NOMO-1 treated with DMSO at 0.1 percent for 48 hours (cell line): ENCODE data around the gene WASL.
"Not testable (repeated sequence)": the region's sequence is repeated elsewhere in the genome, so short reads cannot be mapped to it uniquely, and the experiment has no call there.

Experiments used
- DNase-seq: peaks from one replicate; lab custom pipeline; 2025; ENCODE audit not compliant: unreplicated experiment; lab: John Stamatoyannopoulos, UW

WASL gene

DNA sequence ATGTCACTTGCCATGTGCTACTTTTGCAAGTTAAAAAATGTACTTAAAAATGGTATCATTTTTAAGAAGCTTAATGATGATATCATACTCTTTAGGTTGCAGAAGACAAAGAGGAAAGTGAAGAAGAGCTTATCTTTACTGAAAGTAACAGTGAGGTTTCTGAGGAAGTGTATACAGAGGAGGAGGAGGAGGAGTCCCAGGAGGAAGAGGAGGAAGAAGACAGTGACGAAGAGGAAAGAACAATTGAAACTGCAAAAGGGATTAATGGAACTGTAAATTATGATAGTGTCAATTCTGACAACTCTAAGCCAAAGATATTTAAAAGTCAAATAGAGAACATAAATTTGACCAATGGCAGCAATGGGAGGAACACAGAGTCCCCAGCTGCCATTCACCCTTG is 87.0 kb downstream of the WASL start:
- no peak for DNase-seq

GRCh38 chr7:123660514-123661354 is 88.1 kb downstream of the WASL start:
- DNase-seq: no peak

DNA sequence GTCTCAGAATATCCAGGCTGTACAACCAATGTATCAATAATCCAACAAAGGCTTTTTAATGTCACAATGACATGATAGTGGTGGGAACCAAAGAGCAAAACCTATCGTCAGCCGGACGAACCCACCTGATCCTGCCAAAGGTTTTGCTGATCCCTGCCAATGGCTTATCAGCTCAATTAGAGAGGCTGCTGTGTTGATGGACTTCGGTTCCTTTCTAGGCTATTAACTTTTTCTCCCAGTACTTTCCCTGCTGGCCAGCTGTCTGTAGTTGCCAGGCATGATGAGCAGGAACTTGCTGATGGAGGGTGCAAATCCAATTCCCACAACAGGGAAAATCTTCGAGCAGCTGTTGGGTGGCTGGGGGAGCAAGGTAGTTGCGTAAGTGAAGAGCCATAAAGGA is 90.8 kb downstream of the WASL start:
- DNase-seq: no peak

- DNase-seq: no peak
Observed at GRCh38 chr7:123657304-123657685, 91.5 kb downstream of the WASL start.

DNA sequence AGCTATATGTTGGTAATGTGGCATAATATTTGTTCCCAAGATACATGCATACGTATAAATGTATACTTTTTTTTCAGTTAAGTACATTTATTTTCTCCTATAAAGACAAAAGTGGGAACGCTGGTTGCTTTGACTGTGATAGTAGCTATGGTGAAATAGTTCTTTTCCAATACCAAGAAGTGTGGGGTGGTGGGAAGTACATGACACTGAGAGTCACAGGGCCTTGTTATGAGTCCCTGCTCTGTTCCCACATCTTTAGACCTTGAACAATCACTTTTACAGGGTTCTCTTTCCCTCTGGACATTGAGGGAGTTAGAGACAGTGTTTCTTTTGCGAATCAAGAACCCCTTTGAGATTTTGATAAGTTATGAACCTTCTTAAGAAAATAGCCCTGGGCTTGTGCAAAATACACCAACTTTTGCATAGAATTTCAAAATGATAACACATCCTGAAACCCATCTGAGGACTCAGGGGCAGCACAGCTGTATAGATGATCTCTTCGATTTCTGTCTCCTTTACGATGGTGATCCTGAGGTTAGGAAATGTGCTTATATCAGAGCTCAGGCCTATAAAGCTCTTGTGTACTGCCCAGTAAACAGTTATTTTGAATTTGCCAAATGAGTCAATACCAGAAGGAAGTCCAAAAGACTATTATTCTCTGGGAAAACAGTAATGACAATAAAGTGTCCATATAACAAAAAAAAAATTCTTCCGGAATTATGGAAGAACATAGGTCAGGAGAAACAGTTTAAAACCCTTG is 92.1 kb downstream of the WASL start:
- no peak for DNase-seq

DNA sequence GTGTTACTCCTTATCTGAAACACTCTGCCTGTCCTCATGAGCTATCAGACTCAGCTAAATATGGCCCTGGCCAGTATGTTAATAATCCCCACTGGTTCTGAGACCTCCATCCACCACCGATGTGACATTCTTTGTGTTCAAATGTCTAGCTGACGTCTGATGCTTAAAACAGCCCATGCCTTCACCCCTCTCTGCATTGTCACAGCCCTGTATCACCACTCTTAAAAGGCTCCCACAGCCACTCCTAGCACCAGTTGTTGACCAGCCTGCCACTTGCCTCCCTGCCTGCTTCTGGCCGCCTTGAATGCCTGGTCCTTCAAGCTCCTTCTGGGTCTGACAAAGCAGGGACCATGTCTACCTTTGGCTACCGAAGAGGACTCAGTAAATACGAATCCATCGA is 93.2 kb downstream of the WASL start, which contains the start of gene LMOD2:
Gene LMOD2 (plus strand): TSS at position 253 of the 400 bp plus-strand sequence. CDS start 98 bp downstream, at position 351.
- DNase-seq: no peak

DNA sequence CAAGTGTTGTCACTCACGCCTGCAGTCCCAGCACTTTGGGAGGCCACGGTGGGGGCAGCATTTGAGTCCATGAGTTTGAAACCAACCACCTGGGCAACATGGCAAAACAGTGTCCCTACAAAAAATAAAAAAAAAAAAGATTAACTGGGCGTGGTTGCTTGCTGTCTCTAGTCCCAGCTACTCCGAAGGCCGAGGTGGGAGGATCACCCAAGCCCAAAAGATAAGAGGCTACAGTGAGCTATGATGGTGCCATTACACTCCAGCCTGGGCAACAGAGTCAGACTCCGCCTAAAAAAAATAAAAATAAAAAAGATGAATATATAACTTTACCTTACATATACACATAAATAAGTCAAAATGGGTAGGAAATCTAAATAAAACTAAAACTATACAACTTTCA is 95.6 kb downstream of the WASL start:
- no peak for DNase-seq

DNA sequence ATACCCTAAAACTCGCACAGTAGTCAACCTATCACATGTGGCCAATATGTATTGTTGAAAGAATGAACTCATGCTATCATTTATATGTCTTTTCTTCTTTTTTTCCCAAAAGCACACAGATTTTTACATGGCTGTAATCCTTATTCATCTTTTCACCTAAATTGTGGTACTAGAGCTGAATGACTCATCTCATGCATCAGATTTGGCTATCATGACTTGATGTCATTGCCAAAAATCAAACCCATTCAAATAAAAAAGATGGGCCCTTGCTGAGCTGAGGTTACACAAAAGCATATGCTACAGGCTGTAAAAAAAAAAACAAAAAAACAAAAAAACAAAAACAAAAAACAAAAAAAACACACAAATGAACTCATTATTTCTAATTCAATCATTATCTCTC is 96.4 kb downstream of the WASL start:
- no peak for DNase-seq

DNA sequence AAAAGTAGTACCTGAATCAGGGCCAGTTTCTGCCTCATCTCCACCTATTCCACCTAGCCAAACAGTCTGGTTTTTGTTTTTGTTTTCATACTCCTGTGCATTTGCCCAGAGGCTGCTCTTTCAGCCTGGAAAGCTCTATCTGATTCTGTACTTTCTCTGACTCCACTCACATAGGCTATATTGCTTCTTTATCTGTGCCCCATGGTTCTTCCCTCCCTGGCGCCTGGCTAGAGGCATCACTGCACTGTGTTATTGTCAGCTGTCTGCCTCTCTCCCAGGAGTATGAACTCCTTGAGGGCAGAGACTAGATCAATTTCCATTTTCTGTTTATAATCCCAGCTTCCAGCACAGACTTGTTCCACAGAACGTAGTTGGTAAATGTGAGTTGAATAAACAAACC is 98.2 kb downstream of the WASL start:
- DNase-seq: no peak

DNA sequence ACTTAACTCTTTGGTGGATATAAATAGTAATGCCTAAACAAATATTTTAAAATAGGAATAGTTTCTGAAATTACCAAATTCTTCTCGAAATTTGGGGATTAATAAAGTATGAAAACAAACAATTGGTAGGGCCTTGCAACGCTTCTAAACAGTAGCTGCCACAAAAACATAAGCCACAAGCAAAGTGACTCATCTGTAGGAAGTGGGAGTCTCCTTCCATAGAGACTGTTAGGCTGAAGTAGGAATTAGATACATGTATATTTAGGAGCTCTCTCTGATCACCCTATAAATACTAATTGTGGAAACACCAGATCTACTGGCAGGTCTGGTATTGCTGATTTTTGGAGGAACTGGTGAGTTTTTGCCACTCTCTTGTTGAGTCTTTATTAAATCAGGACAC is 98.8 kb downstream of the WASL start:
- DNase-seq: no peak

DNA sequence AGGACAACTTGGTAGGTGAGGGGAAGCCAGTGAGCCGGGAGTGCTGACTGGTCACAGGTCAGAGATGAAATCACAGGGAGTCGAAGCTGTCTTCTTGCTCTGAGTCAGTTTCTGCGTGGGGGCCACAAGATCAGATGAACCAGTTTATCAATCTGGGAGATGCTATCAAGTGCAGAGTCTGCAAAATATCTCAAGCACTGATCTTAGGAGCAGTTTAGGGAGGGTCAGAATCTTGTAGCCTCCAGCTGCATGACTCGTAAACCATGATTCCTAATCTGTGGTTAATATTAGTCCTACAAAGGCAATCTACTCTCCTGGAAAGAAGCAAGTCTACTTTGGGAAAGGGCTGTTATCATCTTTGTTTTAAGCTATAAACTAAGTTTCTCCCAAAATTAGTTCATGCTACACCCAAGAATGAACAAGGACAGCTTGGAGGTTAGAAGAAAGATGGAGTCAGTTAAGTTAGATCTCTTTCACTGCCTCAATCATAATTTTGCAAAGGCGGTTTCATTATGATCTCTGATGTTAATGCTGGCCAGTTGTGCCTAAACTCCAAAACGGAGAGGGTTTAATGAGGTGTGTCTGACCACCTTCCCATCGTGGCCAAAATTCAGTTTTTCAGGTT is 101.6 kb downstream of the WASL start:
- no peak for DNase-seq

GRCh38 chr7:123645516-123645915 is 103.3 kb downstream of the WASL start:
- DNase-seq: no peak

- peak; percentile 10 for DNase-seq
Observed at GRCh38 chr7:123643495-123644441, 105.0 kb downstream of the WASL start.

GRCh38 chr7:123641901-123642300 is 106.9 kb downstream of the WASL start:
- no peak for DNase-seq

DNA sequence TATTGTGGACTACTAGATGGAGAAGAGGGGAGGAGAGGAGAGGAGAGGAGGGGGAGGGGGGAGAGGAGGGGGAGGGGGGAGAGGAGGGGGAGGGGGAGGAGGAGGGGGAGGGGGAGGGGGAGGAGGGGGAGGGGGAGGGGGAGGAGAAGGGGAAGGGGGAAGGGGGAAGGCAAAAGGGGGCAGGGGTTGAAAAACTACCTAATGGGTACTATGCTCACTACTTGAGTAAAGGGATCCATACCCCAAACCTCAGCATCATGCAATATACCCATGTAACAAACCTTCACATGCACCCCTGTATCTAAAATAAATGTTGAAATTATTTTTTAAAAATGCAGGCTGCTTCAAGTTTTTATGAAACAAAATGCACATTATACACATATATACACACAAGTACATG is 108.2 kb downstream of the WASL start:
- DNase-seq: no peak

DNA sequence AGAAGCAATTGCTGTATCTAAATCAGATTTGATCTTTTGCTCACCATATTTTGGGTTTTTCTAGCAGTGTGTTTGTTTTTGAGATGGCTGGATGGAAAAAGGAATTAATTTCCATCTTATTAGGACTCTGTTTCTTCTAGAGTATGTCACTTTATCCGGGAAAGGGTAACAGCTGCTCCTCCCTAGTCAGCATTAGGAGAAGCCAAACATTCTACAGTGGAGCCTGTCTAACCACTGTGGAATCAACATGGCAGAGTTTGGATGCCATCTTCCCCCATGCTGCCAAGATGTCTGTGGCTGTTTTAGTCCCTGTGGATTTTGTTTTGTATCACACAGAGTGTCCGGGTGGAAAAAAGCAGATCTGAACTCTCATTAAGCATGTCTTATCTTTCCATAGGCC is 109.2 kb downstream of the WASL start:
- DNase-seq: no peak

DNA sequence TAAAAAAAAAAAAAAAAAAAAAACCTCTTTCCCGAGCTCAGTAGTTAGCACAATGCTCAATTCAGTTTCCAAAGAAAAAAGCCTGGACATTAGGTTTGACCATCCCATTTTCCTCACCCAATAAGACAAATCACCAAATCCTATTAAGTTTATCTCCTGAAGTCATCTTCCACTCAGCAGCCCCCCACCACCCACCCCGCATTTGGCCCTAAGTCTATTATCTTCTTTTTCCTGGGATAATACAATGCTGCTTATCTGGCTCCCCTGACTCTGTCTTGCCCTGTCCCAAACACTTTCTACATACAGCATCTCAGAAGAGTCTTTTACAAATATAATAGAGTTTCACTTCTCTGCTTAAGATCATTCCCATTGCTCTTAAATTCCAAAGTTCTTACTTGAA is 110.9 kb downstream of the WASL start:
- DNase-seq: no peak

- no peak for DNase-seq
Observed at GRCh38 chr7:123637203-123637602, 111.6 kb downstream of the WASL start.

DNA sequence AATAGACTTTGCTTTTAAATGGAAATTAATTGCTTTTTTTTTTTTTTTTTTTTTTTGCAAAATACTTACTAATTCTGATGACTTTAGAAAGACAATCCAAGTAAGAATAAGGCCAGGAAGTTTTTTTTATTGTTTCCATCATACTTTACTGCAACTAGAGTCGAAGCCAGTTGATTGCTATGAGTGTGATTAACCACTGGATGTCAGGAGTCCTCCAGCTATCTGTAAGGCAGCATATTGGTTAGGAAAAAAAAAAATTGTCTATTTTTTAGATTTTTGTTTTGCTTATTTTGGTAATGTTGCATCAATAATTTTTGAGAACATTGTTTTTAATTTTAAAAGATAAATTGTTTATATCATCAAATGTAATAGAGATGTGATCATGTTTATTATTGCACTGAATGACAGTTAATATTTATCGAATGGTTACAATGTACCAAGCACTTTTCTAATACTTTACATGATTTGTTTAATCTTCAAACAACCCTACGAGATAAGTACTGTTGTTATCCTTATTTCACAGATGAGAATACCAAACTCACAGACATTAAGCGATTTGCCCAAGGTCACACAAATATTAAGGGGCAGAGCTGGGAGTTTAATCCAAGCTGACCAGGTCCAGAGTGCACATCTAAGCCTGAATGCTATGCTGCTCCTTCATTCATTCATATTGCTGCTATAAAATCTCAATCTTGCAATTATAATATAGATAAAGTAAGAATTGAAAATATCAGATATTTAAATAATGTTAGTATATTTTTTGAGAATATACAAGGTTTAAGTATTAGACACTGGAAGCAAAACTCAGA is 113.0 kb downstream of the WASL start:
- DNase-seq: no peak

GRCh38 chr7:123634011-123634573 is 114.7 kb downstream of the WASL start:
- DNase-seq: not testable (repeated sequence)
